ENCODE results near the gene MACC1. TPM values are rescaled to one million over a fixed set of nuclear protein-coding genes. Genes with fewer than 3 reads are reported as not detected.

Gene MACC1
- total and polyA plus RNA-seq, 9 of the 15 experiments (the other 6 are each of a cell fraction or from before 2014, with no cell fraction given) = 5.9 to 30.2 (median 10.4) TPM

- H3K79me2 ChIP-seq (ENCODE audit: control insufficient read depth, insufficient read depth, low read length) = no peaks in the 10 kb centered on the region
- peaks cover 5% of the 10 kb centered on the region for H3K36me3 ChIP-seq (ENCODE audit: control insufficient read depth, insufficient read depth, low read length)
- no peaks in the 10 kb centered on the region for H3K27me3 ChIP-seq (ENCODE audit: control insufficient read depth in 2 of 2, insufficient read depth in 2 of 2, low read length in 2 of 2)
- no peaks in the 10 kb centered on the region for H3K4me1 ChIP-seq (replicated peaks in 1 of 2; ENCODE audit: control insufficient read depth in 2 of 2, insufficient read depth in 2 of 2, low read length in 2 of 2)
- ATAC-seq (no peak), DNase-seq (ENCODE audit: extremely low read depth in 1 of 4, low spot score in 3 of 4) (no peak), FAIRE-seq (no peak)
- H3K9me3 ChIP-seq (replicated peaks; ENCODE audit: control insufficient read depth, insufficient read depth, low read depth, low read length) = no peaks in the 10 kb centered on the region
- ChIA-PET POLR2A (no interaction called here), CTCF (ENCODE audit: low intra/inter-chr PET ratio) (no interaction called here)
- H2AFZ ChIP-seq (ENCODE audit: low read depth, low read length) = no peak overlapping the region
- no peak overlapping the region for H3K27ac ChIP-seq (ENCODE audit: extremely low read depth, low read depth, low read length)
- WGBS (ENCODE audit: insufficient coverage, low coverage, missing lambda C conversion rate) = 73% methylated on average over 5 of the region's 6 CpGs
- no peak overlapping the region for H3K9ac ChIP-seq (ENCODE audit: insufficient read depth in 1 of 2, low read depth in 2 of 2, low read length in 2 of 2)
- intact Hi-C loops (cut with micrococcal nuclease) (no loop called here), in situ Hi-C loops (cut with MboI) (loop anchor here (25.0 kb wide), 1 partner anchor 402 kb away; the partner anchor contains the start of gene TMEM196)
- TF ChIP-seq GABPB2 (CRISPR knock-in tag; conservative IDR thresholded peaks at IDR 0.05) = no peak
- no peak for TF ChIP-seq CEBPG (CRISPR knock-in tag; IDR thresholded peaks at IDR 0.05)
- 0 out of 4 replicates have a peak, but pooled peaks have one; percentile 25 to 41 for TF ChIP-seq CEBPG (tag; conservative IDR thresholded peaks at IDR 0.05 in 1 of 2, IDR thresholded peaks at IDR 0.05 in 1 of 2)
- no peak for TF ChIP-seq HNRNPL (IDR thresholded peaks at IDR 0.05; ENCODE audit: low read depth, low read length)
- no peak for TF ChIP-seq CCNT2 (IDR thresholded peaks at IDR 0.05; ENCODE audit: borderline replicate concordance, extremely low read depth, insufficient read length, low read depth, low read length)
- 0 out of 2 replicates have a peak, but pooled peaks have one; percentile 36 for TF ChIP-seq CEBPB (tag; IDR thresholded peaks at IDR 0.05)
- H4K20me1 ChIP-seq (replicated peaks; ENCODE audit: control insufficient read depth, insufficient read depth, low read length) = no peaks in the 10 kb centered on the region
- BruUV-seq (replicated peaks) = no TSS peak
- H3K4me3 ChIP-seq = no peak overlapping the region
- H3K4me2 ChIP-seq (ENCODE audit: insufficient read depth, low read length) = no peak overlapping the region
- no peaks in the 10 kb centered on the region for H3K9me1 ChIP-seq (ENCODE audit: control insufficient read depth, insufficient read depth, low read length)
These were observed 52.6 kb downstream of the MACC1 start for GRCh38 chr7:20164425-20165145.
